Small intestine (tissue), 7 donors: Measurements from ENCODE around the gene PSMB11. TPM values are rescaled to one million over a fixed set of nuclear protein-coding genes. Genes with fewer than 3 reads are reported as not detected.
"Not testable (repeated sequence)": the region's sequence is repeated elsewhere in the genome, so short reads cannot be mapped to it uniquely, and the experiment has no call there.

Experiments used
- DNase-seq, 2 donors: peaks; one replicate each; pipeline versions ENCODE4 v3.0.0 to v3.0.0-alpha.2; 2013
- FAIRE-seq: peaks from 2 replicates; lab custom pipeline; 2012; peaks lifted over from hg19 to GRCh38; lab: Jason Lieb, UNC
- H3K27ac ChIP-seq, 3 donors: one replicate each; pipeline ENCODE4 v1.5.1; 2013; ENCODE audit warnings: low read length in 2 of 3, mild to moderate bottlenecking in 2 of 3, control low read depth in 1 of 3, inconsistent platforms in 1 of 3, low read depth in 1 of 3, moderate library complexity in 1 of 3
- H3K27me3 ChIP-seq, 3 donors: one replicate each; pipeline ENCODE4 v1.6.1; 2013; ENCODE audit warnings: low read length in 3 of 3, inconsistent platforms in 1 of 3; ENCODE audit not compliant: control insufficient read depth in 3 of 3, insufficient read depth in 3 of 3
- H3K36me3 ChIP-seq, 3 donors: one replicate each; pipeline ENCODE4 v1.6.1; 2013; ENCODE audit warnings: low read length in 3 of 3, inconsistent platforms in 1 of 3, low read depth in 1 of 3, mild to moderate bottlenecking in 1 of 3, moderate library complexity in 1 of 3; ENCODE audit not compliant: control insufficient read depth in 3 of 3, insufficient read depth in 2 of 3
- H3K4me1 ChIP-seq, 3 donors: one replicate each; pipeline ENCODE4 v1.6.1; 2013; ENCODE audit warnings: low read length in 2 of 3, inconsistent platforms in 1 of 3, low read depth in 1 of 3, mild to moderate bottlenecking in 1 of 3, moderate library complexity in 1 of 3; ENCODE audit not compliant: control insufficient read depth in 3 of 3, insufficient read depth in 2 of 3
- H3K4me3 ChIP-seq, 3 donors: one replicate each; pipeline ENCODE4 v1.5.1; 2013; ENCODE audit warnings: low read length in 3 of 3, control low read depth in 1 of 3, inconsistent platforms in 1 of 3, low read depth in 1 of 3, mild to moderate bottlenecking in 1 of 3, moderate library complexity in 1 of 3
- H3K9me3 ChIP-seq, 2 donors: one replicate each; pipeline ENCODE4 v1.6.1; 2013; ENCODE audit warnings: low read depth in 1 of 2, low read length in 1 of 2; ENCODE audit not compliant: control insufficient read depth in 2 of 2, insufficient read depth in 1 of 2
- WGBS, 3 donors: extraction: QIAGEN DNeasy Blood & Tissue Kit; methylation state at CpG; one replicate each; pipeline ENCODE4 v1.1.7; 2013; 5-methylcytosine and 5-hydroxymethylcytosine counted together
- polyA plus RNA-seq, 4 donors: library from polyadenylated mRNA; stranded (reverse) in 3 of 4; unstranded in 1 of 4; fragments of 200-250 nt in 3 of 4; fragments of 120-200 nt in 1 of 4; gene quantifications; one replicate each; pipeline versions ENCODE4 v1.2.1 to v1.2.3, GENCODE V29; 2013
- donor health status: healthy with polysubstance abuse.
- donor health status: control.
- donor health status: control.
- donor health status: Bipolar disorder and iron deficiency.
- donor health status: healthy.

Gene PSMB11
- polyA plus RNA-seq, 4 donors = not detected

- no peaks in the 10 kb centered on the region for H3K27me3 ChIP-seq
- no peaks in the 10 kb centered on the region for H3K4me1 ChIP-seq
- H3K9me3 ChIP-seq = no peaks in the 10 kb centered on the region
- peaks cover 0 to 18% (median 0%) of the 10 kb centered on the region in 3 donors for H3K36me3 ChIP-seq
- H3K4me3 ChIP-seq = no peak overlapping the region
- H3K27ac ChIP-seq = no peak overlapping the region
- DNase-seq (no peak), FAIRE-seq (no peak)
- WGBS, 3 donors = 67 to 84% (median 77%) methylated on average over 16 of the region's 16 CpGs
These were observed 43.5 kb upstream of the PSMB11 start for GRCh38 chr14:22998329-22999012.

- Histone ChIP-seq H3K27ac (no peak overlapping the region), H3K4me3 (no peak overlapping the region)
- 86 to 93% (median 92%) methylated on average over 2 of the region's 2 CpGs for WGBS, 3 donors
These were observed 41.2 kb upstream of the PSMB11 start for GRCh38 chr14:23000860-23001259.

GRCh38 chr14:23002592-23002991, 39.4 kb upstream of the PSMB11 start:
- 96 to 98% (median 97%) methylated on average over 3 of the region's 3 CpGs for WGBS, 3 donors
- H3K4me3 ChIP-seq = no peak overlapping the region
- DNase-seq (no peak), FAIRE-seq (no peak)
- H3K4me1 ChIP-seq = peaks cover 0 to 11% (median 2%) of the 10 kb centered on the region in 3 donors
- H3K9me3 ChIP-seq = no peaks in the 10 kb centered on the region
- no peak overlapping the region for H3K27ac ChIP-seq
- H3K27me3 ChIP-seq = no peaks in the 10 kb centered on the region
- peaks cover 0 to 10% (median 0%) of the 10 kb centered on the region in 3 donors for H3K36me3 ChIP-seq

More at GRCh38 chr14:23000860-23001259, 41.2 kb upstream of the PSMB11 start:
- H3K27me3 ChIP-seq = no peaks in the 10 kb centered on the region
- H3K4me1 ChIP-seq = peaks cover 0 to 3% (median 0%) of the 10 kb centered on the region in 3 donors
- FAIRE-seq = no peak
- DNase-seq = no peak
- H3K9me3 ChIP-seq = no peaks in the 10 kb centered on the region
- peaks cover 0 to 12% (median 0%) of the 10 kb centered on the region in 3 donors for H3K36me3 ChIP-seq

- H3K27ac ChIP-seq, H3K27me3 ChIP-seq, H3K36me3 ChIP-seq, H3K9me3 ChIP-seq, H3K4me3 ChIP-seq, FAIRE-seq, DNase-seq: not testable (repeated sequence)
- H3K4me1 ChIP-seq = peaks cover 0 to 14% (median 3%) of the 10 kb centered on the region in 3 donors
- WGBS, 3 donors = 94 to 97% (median 97%) methylated on average over 4 of the region's 4 CpGs
These were observed 37.7 kb upstream of the PSMB11 start for GRCh38 chr14:23004274-23004673.

- Histone ChIP-seq H3K36me3 (no peaks in the 10 kb centered on the region), H3K4me1 (peaks cover 0 to 20% (median 3%) of the 10 kb centered on the region in 3 donors), H3K9me3 (no peaks in the 10 kb centered on the region), H3K27me3 (no peaks in the 10 kb centered on the region), H3K4me3 (peak overlapping the region in 2 of 3 donors; percentile 11 to 72), H3K27ac (peak overlapping the region in 2 of 3 donors; percentile 8 to 91)
- DNase-seq (no peak), FAIRE-seq (no peak)
- 67 to 71% (median 68%) methylated on average over 3 of the region's 3 CpGs for WGBS, 3 donors
These were observed 36.4 kb upstream of the PSMB11 start for GRCh38 chr14:23005451-23006187.

- H3K27ac ChIP-seq = peak overlapping the region; percentile 91 to 99 (median 91)
- no peaks in the 10 kb centered on the region for H3K27me3 ChIP-seq
- peaks cover 0 to 20% (median 3%) of the 10 kb centered on the region in 3 donors for H3K4me1 ChIP-seq
- FAIRE-seq = no peak
- no peaks in the 10 kb centered on the region for H3K36me3 ChIP-seq
- H3K4me3 ChIP-seq = peak overlapping the region in 2 of 3 donors; percentile 66 to 72
- 42 to 44% (median 43%) methylated on average over 5 of the region's 5 CpGs for WGBS, 3 donors
- peak in 1 of 2 donors; percentile 28 for DNase-seq
- no peaks in the 10 kb centered on the region for H3K9me3 ChIP-seq
These were observed 35.9 kb upstream of the PSMB11 start for GRCh38 chr14:23006188-23006534.

- H3K36me3 ChIP-seq = no peaks in the 10 kb centered on the region
- 0 to 1% (median 1%) methylated on average over 59 to 62 of the region's 62 CpGs for WGBS, 3 donors
- peaks cover 0 to 20% (median 3%) of the 10 kb centered on the region in 3 donors for H3K4me1 ChIP-seq
- H3K27ac ChIP-seq = peak overlapping the region; percentile 91 to 99 (median 91)
- DNase-seq (peak; percentile 98 to 99), FAIRE-seq (no peak)
- H3K4me3 ChIP-seq = peak overlapping the region; percentile 50 to 72 (median 66)
- H3K27me3 ChIP-seq = no peaks in the 10 kb centered on the region
- no peaks in the 10 kb centered on the region for H3K9me3 ChIP-seq
These were observed 35.2 kb upstream of the PSMB11 start for GRCh38 chr14:23006544-23007419.

- Histone ChIP-seq H3K36me3 (no peaks in the 10 kb centered on the region), H3K27ac (no peak overlapping the region), H3K9me3 (no peaks in the 10 kb centered on the region), H3K27me3 (no peaks in the 10 kb centered on the region), H3K4me1 (peaks cover 0 to 20% (median 3%) of the 10 kb centered on the region in 3 donors), H3K4me3 (no peak overlapping the region)
- no peak for DNase-seq
- no peak for FAIRE-seq
- WGBS, 3 donors = 28 to 50% (median 40%) methylated on average over 3 of the region's 3 CpGs
These were observed 33.2 kb upstream of the PSMB11 start for GRCh38 chr14:23008831-23009230.
